Measurements from ENCODE around the gene ZNF200. TPM values are rescaled to one million over a fixed set of nuclear protein-coding genes. Genes with fewer than 3 reads are reported as not detected.
A peak's percentile ranks its signal among the peaks of the same experiment; 100 is the strongest.

Gene ZNF200
- total and polyA plus RNA-seq, 7 experiments from 2014 or later: 4.8 to 33.3 (median 16.6) TPM

DNA sequence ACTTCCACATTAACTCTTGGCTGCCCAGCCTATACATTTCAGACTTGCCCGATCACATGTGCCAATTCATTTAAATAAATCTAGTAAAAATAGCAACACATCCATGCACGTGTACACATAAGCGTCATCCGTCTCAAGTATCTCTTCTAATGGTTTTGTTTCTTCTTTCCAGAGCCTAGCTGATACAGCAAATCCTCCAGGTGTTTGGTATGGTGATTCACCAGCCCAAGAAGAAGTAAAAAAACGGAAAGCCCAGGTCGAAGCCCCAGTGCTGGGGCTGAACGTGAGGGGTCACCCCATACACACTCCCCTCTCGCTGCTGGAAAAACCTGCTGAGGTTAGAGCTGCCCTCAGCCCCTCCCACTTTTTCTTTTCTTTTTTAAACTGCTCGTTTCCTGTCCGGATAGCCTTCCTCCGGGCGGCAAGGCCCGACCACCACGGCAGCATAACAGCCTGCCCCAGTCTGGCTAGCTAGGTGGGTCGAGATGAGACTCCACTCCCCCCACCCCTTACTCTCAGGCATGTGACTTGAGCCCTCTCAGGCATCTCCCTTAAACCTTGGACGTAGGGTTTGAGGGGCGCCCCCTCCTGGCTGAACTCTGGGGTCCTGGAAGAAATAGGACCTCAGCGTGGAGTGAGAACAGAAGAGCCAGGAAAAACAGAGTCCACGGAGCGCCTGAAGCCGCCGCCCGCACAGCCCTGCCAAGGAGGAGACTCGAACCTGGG lies 60.9 kb downstream of the ZNF200 start:
- Histone ChIP-seq H3K36me3 (ENCODE audit: control insufficient read depth in 2 of 3, insufficient read depth in 3 of 3, low read length in 3 of 3) (no peaks in the 10 kb centered on the region), H3K9me3 (ENCODE audit: control insufficient read depth in 2 of 3, low read length in 3 of 3) (no peaks in the 10 kb centered on the region), H3K27ac (ENCODE audit: low read depth, low read length) (no peak overlapping the region), H3K27me3 (ENCODE audit: control insufficient read depth in 2 of 2, insufficient read depth in 2 of 2, low read length in 2 of 2) (peaks cover 3 to 37% of the 10 kb centered on the region in 2 donors), H3K4me1 (ENCODE audit: control insufficient read depth in 2 of 2, insufficient read depth in 2 of 2, low read length in 2 of 2) (peaks cover 29 to 39% of the 10 kb centered on the region in 2 donors), H3K4me3 (ENCODE audit: low read length) (no peak overlapping the region)
- peaks cover 0 to 3% (median 0%) of the 10 kb centered on the region in 11 donors for H3K9me3 Mint-ChIP-seq
- peaks cover 0 to 5% (median 0%) of the 10 kb centered on the region in 5 donors for H3K36me3 Mint-ChIP-seq
- H3K4me1 Mint-ChIP-seq: peaks cover 21 to 42% (median 34%) of the 10 kb centered on the region in 7 donors
- peaks cover 46 to 81% (median 53%) of the 10 kb centered on the region in 5 donors for H3K27me3 Mint-ChIP-seq
- peak; percentile 13 for ATAC-seq
- H3K27ac Mint-ChIP-seq: peak overlapping the region in 5 of 9 donors; percentile 2 to 71 (median 18)
- intact Hi-C loops (cut with micrococcal nuclease): loop anchor here (1.0 to 5.0 kb wide), 2 partner anchors 9 to 228 kb away; partner anchors contain the start of genes ZNF174 (in 1 of the 2) and ZSCAN32 (in 1 of the 2)
- no peak for DNase-seq
- ChIA-PET POLR2A (interaction anchor here (0.6 to 4.4 kb wide), 3 partner anchors 10 to 17 kb away, joined by 3 to 23 read pairs (median 4); no protein-coding TSS in a partner anchor), CTCF (no interaction called here)
- H3K4me3 Mint-ChIP-seq: peak overlapping the region in 9 of 10 donors; percentile 22 to 70 (median 54)

Other genes with a start within 250 kb of the ZNF200 start
- gene CLDN9, start 222.2 kb downstream of the ZNF200 start, total RNA-seq: under 1 TPM in 2 of 5 experiments, not detected in 3; 0.15 to 0.37 TPM
- not detected for gene CLDN9, start 222.2 kb downstream of the ZNF200 start, polyA plus RNA-seq
- not detected for gene CLDN6, start 217.0 kb downstream of the ZNF200 start, total RNA-seq
- gene CLDN6, start 217.0 kb downstream of the ZNF200 start, polyA plus RNA-seq: not detected
- gene TNFRSF12A, start 214.8 kb downstream of the ZNF200 start, total RNA-seq: 1 to 10 TPM in 3 of 5 experiments, under 1 TPM in 2; 0.57 to 5.9 (median 1.1) TPM
- not detected for gene TNFRSF12A, start 214.8 kb downstream of the ZNF200 start, polyA plus RNA-seq
- 10 to 100 TPM; 11.5 to 29.6 (median 14.9) TPM for gene HCFC1R1, start 211.2 kb downstream of the ZNF200 start, total RNA-seq
- 10 to 100 TPM; 12.0 to 24.6 TPM for gene HCFC1R1, start 211.2 kb downstream of the ZNF200 start, polyA plus RNA-seq
- 10 to 100 TPM; 25.3 to 55.5 (median 26.0) TPM for gene THOC6, start 211.1 kb downstream of the ZNF200 start, total RNA-seq
- 10 to 100 TPM; 46.3 to 60.6 TPM for gene THOC6, start 211.1 kb downstream of the ZNF200 start, polyA plus RNA-seq
- 1 to 10 TPM in 1 of 5 experiments, not detected in 4; 1.0 TPM for gene BICDL2, start 198.2 kb downstream of the ZNF200 start, total RNA-seq
- gene BICDL2, start 198.2 kb downstream of the ZNF200 start, polyA plus RNA-seq: not detected
- gene MMP25, start 188.6 kb downstream of the ZNF200 start, total RNA-seq: 10 to 100 TPM in 2 of 5 experiments, 1 to 10 TPM in 1, under 1 TPM in 2; 0.73 to 64.4 (median 3.7) TPM
- gene MMP25, start 188.6 kb downstream of the ZNF200 start, polyA plus RNA-seq: under 1 TPM; 0.64 to 0.93 TPM
- 1,000 to 10,000 TPM in 1 of 5 experiments, 100 to 1,000 TPM in 4; 351 to 3,697 (median 587) TPM for gene IL32, start 169.5 kb downstream of the ZNF200 start, total RNA-seq
- 1,000 to 10,000 TPM; 1,418 to 1,605 TPM for gene IL32, start 169.5 kb downstream of the ZNF200 start, polyA plus RNA-seq
- under 1 TPM in 3 of 5 experiments, not detected in 2; 0.22 to 0.61 (median 0.29) TPM for gene ZSCAN10, start 135.9 kb downstream of the ZNF200 start, total RNA-seq
- gene ZSCAN10, start 135.9 kb downstream of the ZNF200 start, polyA plus RNA-seq: under 1 TPM in 1 of 2 donors, not detected in 1; 0.35 TPM
- gene ZNF205, start 122.6 kb downstream of the ZNF200 start, total RNA-seq: under 1 TPM in 1 of 5 experiments, not detected in 4; 0.29 TPM
- gene ZNF205, start 122.6 kb downstream of the ZNF200 start, polyA plus RNA-seq: under 1 TPM in 1 of 2 donors, not detected in 1; 0.09 TPM
- 10 to 100 TPM in 3 of 5 experiments, 1 to 10 TPM in 2; 3.8 to 14.0 (median 11.8) TPM for gene ZNF213, start 100.1 kb downstream of the ZNF200 start, total RNA-seq
- gene ZNF213, start 100.1 kb downstream of the ZNF200 start, polyA plus RNA-seq: 1 to 10 TPM; 1.7 to 3.4 TPM
- gene OR1F1, start 47.0 kb downstream of the ZNF200 start, total RNA-seq: under 1 TPM in 2 of 5 experiments, not detected in 3; 0.38 to 0.41 TPM
- gene OR1F1, start 47.0 kb downstream of the ZNF200 start, polyA plus RNA-seq: under 1 TPM in 1 of 2 donors, not detected in 1; 0.35 TPM
- gene MEFV, start 21.5 kb upstream of the ZNF200 start, total RNA-seq: 10 to 100 TPM in 1 of 5 experiments, 1 to 10 TPM in 1, under 1 TPM in 2, not detected in 1; 0.38 to 38.1 (median 2.4) TPM
- under 1 TPM in 1 of 2 donors, not detected in 1; 0.18 TPM for gene MEFV, start 21.5 kb upstream of the ZNF200 start, polyA plus RNA-seq
- gene ZNF263, start 48.3 kb upstream of the ZNF200 start, total RNA-seq: 10 to 100 TPM; 26.1 to 51.6 (median 36.9) TPM
- 10 to 100 TPM; 61.1 to 80.2 TPM for gene ZNF263, start 48.3 kb upstream of the ZNF200 start, polyA plus RNA-seq
- gene TIGD7, start 70.3 kb upstream of the ZNF200 start, total RNA-seq: 10 to 100 TPM in 2 of 5 experiments, 1 to 10 TPM in 3; 4.9 to 18.4 (median 5.5) TPM
- 1 to 10 TPM; 5.6 to 6.0 TPM for gene TIGD7, start 70.3 kb upstream of the ZNF200 start, polyA plus RNA-seq
- gene ZNF75A, start 70.3 kb upstream of the ZNF200 start, total RNA-seq: 10 to 100 TPM; 27.7 to 90.6 (median 53.4) TPM
- 10 to 100 TPM; 31.0 to 35.1 TPM for gene ZNF75A, start 70.3 kb upstream of the ZNF200 start, polyA plus RNA-seq
- under 1 TPM in 3 of 5 experiments, not detected in 2; 0.35 to 0.65 (median 0.50) TPM for gene OR2C1, start 120.7 kb upstream of the ZNF200 start, total RNA-seq
- under 1 TPM; 0.24 to 0.65 TPM for gene OR2C1, start 120.7 kb upstream of the ZNF200 start, polyA plus RNA-seq
- gene ZSCAN32, start 165.8 kb upstream of the ZNF200 start, total RNA-seq: 10 to 100 TPM in 4 of 5 experiments, 1 to 10 TPM in 1; 9.7 to 31.1 (median 19.0) TPM
- gene ZSCAN32, start 165.8 kb upstream of the ZNF200 start, polyA plus RNA-seq: 10 to 100 TPM; 14.6 to 24.3 TPM
- 10 to 100 TPM in 3 of 5 experiments, 1 to 10 TPM in 2; 4.7 to 22.8 (median 13.5) TPM for gene ZNF174, start 166.1 kb upstream of the ZNF200 start, total RNA-seq
- 10 to 100 TPM; 11.0 to 26.4 TPM for gene ZNF174, start 166.1 kb upstream of the ZNF200 start, polyA plus RNA-seq
- 1 to 10 TPM; 2.2 to 5.9 (median 3.8) TPM for gene ZNF597, start 208.3 kb upstream of the ZNF200 start, total RNA-seq
- gene ZNF597, start 208.3 kb upstream of the ZNF200 start, polyA plus RNA-seq: 1 to 10 TPM; 1.7 to 2.1 TPM
- 10 to 100 TPM; 38.7 to 63.7 (median 55.3) TPM for gene NAA60, start 208.5 kb upstream of the ZNF200 start, total RNA-seq
- gene NAA60, start 208.5 kb upstream of the ZNF200 start, polyA plus RNA-seq: 10 to 100 TPM; 41.2 to 58.9 TPM

All from naive thymus-derived CD4-positive, alpha-beta T cell (primary cell).